Aorta (tissue), 5 donors: ENCODE results near the gene RBM38. TPM values are rescaled to one million over a fixed set of nuclear protein-coding genes. Genes with fewer than 3 reads are reported as not detected.

Experiments used
- ATAC-seq: fragments of 200-7000 bp; cut with Tn5 transposase; one replicate; pipeline ENCODE4 v1.9.1; 2022; ENCODE audit warnings: moderate library complexity; ENCODE audit not compliant: low FRiP score
- DNase-seq, 2 donors: peaks; one replicate each; pipeline ENCODE4 v3.0.0-alpha.2; 2020
- H3K27ac ChIP-seq, 2 donors: one replicate each; pipeline ENCODE4 v1.5.1; 2013; ENCODE audit warnings: low read length in 2 of 2, mild to moderate bottlenecking in 2 of 2, moderate library complexity in 2 of 2, control low read depth in 1 of 2, inconsistent platforms in 1 of 2, low read depth in 1 of 2
- H3K27me3 ChIP-seq, 2 donors: one replicate each; pipeline ENCODE4 v1.6.1; 2013; ENCODE audit warnings: control low read depth in 1 of 2, low read length in 1 of 2, mild to moderate bottlenecking in 1 of 2, moderate library complexity in 1 of 2; ENCODE audit not compliant: insufficient read depth in 2 of 2, control insufficient read depth in 1 of 2
- H3K36me3 ChIP-seq, 2 donors: one replicate each; pipeline ENCODE4 v1.6.1; 2013; ENCODE audit warnings: control low read depth in 1 of 2, low read length in 1 of 2, mild to moderate bottlenecking in 1 of 2; ENCODE audit not compliant: insufficient read depth in 2 of 2, control insufficient read depth in 1 of 2
- H3K4me1 ChIP-seq, 2 donors: one replicate each; pipeline ENCODE4 v1.6.1; 2013; ENCODE audit warnings: low read length in 2 of 2, control low read depth in 1 of 2, mild to moderate bottlenecking in 1 of 2, moderate library complexity in 1 of 2; ENCODE audit not compliant: insufficient read depth in 2 of 2, control insufficient read depth in 1 of 2
- H3K4me3 ChIP-seq, 2 donors: one replicate each; pipeline ENCODE4 v1.5.1; 2013; ENCODE audit warnings: low read length in 2 of 2, control low read depth in 1 of 2, mild to moderate bottlenecking in 1 of 2
- H3K9me3 ChIP-seq: one replicate; pipeline ENCODE4 v1.6.1; 2013; ENCODE audit warnings: mild to moderate bottlenecking, low read length; ENCODE audit not compliant: control insufficient read depth
- WGBS, 2 donors: extraction: QIAGEN DNeasy Blood & Tissue Kit; methylation state at CpG; one replicate each; pipeline ENCODE4 v1.1.7; 2013; 5-methylcytosine and 5-hydroxymethylcytosine counted together
- intact Hi-C, 2 donors: fragments of 100-400 bp; cut with DNase I; formaldehyde crosslinking; loops; one replicate each; pipeline versions ENCODE4 v1.14.2 to v1.15.0; 2022
- polyA plus RNA-seq, 2 donors: library from polyadenylated mRNA; stranded (reverse); fragments of 200-250 nt; gene quantifications; one replicate each; pipeline ENCODE4 v1.2.3, GENCODE V29; 2013
- total RNA-seq, 2 donors: library from RNA; stranded (reverse); fragmentation: NEBNext Ultra II Directional; extraction: Animal tissue kit (Norgen Biotek cat#: 25700); gene quantifications; one replicate each; pipeline ENCODE4 v1.2.1, GENCODE V29; 2021
- donor health status: healthy with polysubstance abuse.
- donor health status: Bipolar disorder and iron deficiency.
- donor health status: DM: no; HTN: no; CAD: no.
- donor health status: DM: no; HTN: no; CAD: no.
- donor health status: DM: yes; HTN: yes; CAD: no.

Gene RBM38
- total and polyA plus RNA-seq, 4 donors, result 7.3 to 20.7 (median 17.0) TPM

DNA sequence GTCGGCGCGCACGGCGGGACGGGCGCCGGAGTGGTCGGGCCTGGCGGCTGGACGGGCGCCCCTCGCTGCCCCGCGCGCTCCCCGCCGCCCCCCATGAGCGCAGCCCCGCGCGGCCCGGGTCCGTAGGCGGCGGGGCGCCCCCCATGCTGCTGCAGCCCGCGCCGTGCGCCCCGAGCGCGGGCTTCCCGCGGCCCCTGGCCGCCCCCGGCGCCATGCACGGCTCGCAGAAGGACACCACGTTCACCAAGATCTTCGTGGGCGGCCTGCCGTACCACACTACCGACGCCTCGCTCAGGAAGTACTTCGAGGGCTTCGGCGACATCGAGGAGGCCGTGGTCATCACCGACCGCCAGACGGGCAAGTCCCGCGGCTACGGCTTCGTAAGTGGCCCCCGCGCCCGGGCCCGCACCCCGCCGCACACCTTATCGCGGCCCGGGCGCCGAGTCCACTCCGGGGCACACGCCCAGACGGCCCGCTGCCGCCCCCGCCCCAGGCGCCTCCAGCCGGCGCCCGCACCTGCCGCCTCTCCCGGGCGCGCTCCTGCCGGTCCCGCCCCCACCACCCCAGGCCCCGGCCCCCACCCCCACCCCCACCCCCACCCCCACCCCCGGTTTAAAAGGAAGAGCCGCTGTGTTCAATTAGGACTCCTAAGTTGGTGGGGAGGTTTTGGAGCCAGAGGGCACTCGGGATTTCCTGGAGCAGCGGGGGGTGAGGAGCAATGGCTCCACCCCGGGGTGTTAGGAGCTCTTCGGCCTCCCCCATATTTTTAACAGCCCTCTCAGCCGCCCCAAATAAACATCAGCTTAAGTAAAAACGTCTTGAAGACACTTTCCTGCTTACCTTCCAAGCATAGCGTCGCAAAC is 474 bp downstream of the RBM38 start:
- intact Hi-C loops, result loop anchor here (2.0 to 5.0 kb wide), 3 partner anchors 46 to 67 kb away; no protein-coding TSS in a partner anchor
- peaks cover 0 to 2% of the 10 kb centered on the region in 2 donors for H3K4me1 ChIP-seq

DNA sequence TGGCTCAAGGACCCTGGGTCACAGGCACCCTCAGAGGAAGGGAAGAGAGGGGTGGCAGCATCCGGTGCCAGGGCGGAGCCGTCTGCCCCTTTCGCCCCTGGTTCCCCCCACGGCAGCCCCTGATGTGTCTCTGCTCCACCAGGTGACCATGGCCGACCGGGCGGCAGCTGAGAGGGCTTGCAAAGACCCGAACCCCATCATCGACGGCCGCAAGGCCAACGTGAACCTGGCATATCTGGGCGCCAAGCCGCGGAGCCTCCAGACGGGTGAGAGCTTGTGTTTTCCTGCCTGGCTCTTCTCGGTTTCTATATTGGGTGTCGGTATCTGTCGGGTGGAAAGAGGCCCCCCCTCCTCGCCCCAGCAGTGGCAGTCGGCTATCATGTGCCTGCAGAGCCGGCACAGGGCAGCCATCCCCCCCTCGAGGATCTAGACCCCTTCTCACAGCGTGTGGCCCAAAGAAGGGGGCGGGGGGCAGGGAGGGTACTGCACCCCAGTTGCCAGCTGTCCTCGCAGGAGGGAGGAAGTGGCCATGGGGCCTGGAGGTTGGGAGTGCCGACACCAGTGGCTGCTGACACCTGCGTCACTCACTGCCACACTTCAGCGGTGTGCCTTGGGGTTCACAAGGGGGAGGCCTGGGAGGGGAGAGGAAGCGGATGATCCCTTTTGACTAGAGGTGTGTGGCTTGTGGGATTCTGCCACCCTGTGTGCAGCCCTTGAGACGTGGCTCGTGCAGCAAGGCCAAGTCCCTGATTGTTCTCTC is 1.5 kb downstream of the RBM38 start:
- no peak for ATAC-seq
- no peaks in the 10 kb centered on the region for H3K9me3 ChIP-seq
- DNase-seq, result peak; percentile 71 to 82
- H3K27me3 ChIP-seq, result no peaks in the 10 kb centered on the region
- intact Hi-C loops, result loop anchor here in 1 of 2 donors (2.0 to 5.0 kb wide), 2 partner anchors 45 to 66 kb away; no protein-coding TSS in a partner anchor
- no peaks in the 10 kb centered on the region for H3K36me3 ChIP-seq
- H3K4me1 ChIP-seq, result peaks cover 0 to 2% of the 10 kb centered on the region in 2 donors
- 27 to 29% methylated on average over 32 to 33 of the region's 33 CpGs for WGBS, 2 donors
- H3K27ac ChIP-seq, result peak overlapping the region in 1 of 2 donors; percentile 6
- H3K4me3 ChIP-seq, result peak overlapping the region; percentile 72 to 87

More for the DNA sequence above, 474 bp downstream of the RBM38 start:
- peak; percentile 60 to 79 for DNase-seq
- 1 to 2% methylated on average over 60 to 96 of the region's 98 CpGs for WGBS, 2 donors
- H3K4me3 ChIP-seq, result peak overlapping the region; percentile 72 to 87
- ATAC-seq, result no peak
- H3K27ac ChIP-seq, result peak overlapping the region in 1 of 2 donors; percentile 43
- no peaks in the 10 kb centered on the region for H3K36me3 ChIP-seq
- no peaks in the 10 kb centered on the region for H3K9me3 ChIP-seq
- H3K27me3 ChIP-seq, result no peaks in the 10 kb centered on the region

- H3K27me3 ChIP-seq, result no peaks in the 10 kb centered on the region
- 89% methylated on average over 14 of the region's 14 CpGs for WGBS, 2 donors
- DNase-seq, result peak; percentile 29 to 53
- peaks cover 0 to 2% of the 10 kb centered on the region in 2 donors for H3K4me1 ChIP-seq
- H3K4me3 ChIP-seq, result no peak overlapping the region
- ATAC-seq, result no peak
- no peak overlapping the region for H3K27ac ChIP-seq
- no peaks in the 10 kb centered on the region for H3K9me3 ChIP-seq
- intact Hi-C loops, result loop anchor here in 1 of 2 donors (2.0 to 5.0 kb wide), 2 partner anchors 44 to 65 kb away; no protein-coding TSS in a partner anchor
- H3K36me3 ChIP-seq, result no peaks in the 10 kb centered on the region
Measured at GRCh38 chr20:57393321-57394120, 2.3 kb downstream of the RBM38 start.

DNA sequence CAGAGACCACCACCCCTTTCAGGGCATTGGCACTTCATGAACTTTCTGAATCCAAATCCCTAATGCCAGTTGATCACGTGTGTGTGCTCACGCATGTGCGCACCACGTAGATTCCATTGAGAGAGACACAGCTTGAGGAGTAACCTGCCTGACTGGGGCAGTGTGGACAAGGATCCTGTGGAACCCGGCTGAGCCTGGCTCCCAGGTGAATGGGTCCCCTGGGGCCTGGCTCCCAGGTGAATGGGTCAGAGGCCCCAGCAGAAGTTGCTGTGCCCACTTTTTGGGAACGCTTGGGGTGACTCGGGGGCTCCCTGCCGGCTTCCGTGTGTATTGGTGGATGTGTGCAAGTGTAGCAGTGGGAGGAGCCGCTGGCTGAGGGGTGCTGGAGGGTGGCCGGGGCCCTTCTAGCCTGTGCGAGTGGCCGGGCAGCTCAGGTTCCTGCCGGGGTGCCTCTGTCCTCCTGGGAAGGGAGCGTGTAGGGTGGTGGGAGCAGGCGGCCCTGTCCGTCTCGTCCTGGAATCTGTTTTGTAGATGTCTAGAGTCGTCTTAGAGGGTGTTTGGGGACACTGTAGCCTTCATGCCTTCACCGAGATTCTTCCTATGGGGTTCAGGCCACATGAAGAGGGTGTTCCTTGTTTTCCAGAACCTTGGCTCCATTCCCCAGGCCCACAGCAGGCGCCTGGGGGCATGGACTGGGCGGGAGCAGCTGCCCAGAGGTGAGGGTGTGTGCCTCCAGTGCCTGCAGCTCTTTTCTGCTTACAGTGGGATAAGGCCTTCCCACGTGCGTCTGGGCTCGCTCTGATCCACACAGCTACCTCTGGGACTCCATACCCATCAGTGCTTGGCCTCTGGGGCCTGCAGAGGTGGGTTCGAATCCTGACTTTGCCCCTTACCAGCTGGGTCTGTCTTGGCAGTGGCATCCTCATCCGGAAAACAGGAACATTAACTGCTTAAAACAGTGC is 3.2 kb downstream of the RBM38 start:
- H3K9me3 ChIP-seq, result no peaks in the 10 kb centered on the region
- peak; percentile 42 to 74 for DNase-seq
- ATAC-seq, result no peak
- whole genome bisulfite sequencing, 2 donors, result 64 to 69% methylated on average over 27 of the region's 27 CpGs
- no peaks in the 10 kb centered on the region for H3K27me3 ChIP-seq
- H3K36me3 ChIP-seq, result no peaks in the 10 kb centered on the region
- intact Hi-C loops, result loop anchor here in 1 of 2 donors (5.0 kb wide), 1 partner anchor 43 kb away; no protein-coding TSS in a partner anchor
- no peak overlapping the region for H3K4me3 ChIP-seq
- peak overlapping the region; percentile 9 to 10 for H3K27ac ChIP-seq
- peaks cover 0 to 2% of the 10 kb centered on the region in 2 donors for H3K4me1 ChIP-seq

GRCh38 chr20:57395111-57395966 is 4.1 kb downstream of the RBM38 start:
- peak; percentile 61 for ATAC-seq
- Histone ChIP-seq H3K4me1 (peaks cover 0 to 2% of the 10 kb centered on the region in 2 donors), H3K4me3 (no peak overlapping the region), H3K27me3 (no peaks in the 10 kb centered on the region), H3K27ac (peak overlapping the region; percentile 10 to 75), H3K9me3 (no peaks in the 10 kb centered on the region), H3K36me3 (no peaks in the 10 kb centered on the region)
- intact Hi-C loops, result no loop called here
- peak; percentile 86 to 92 for DNase-seq
- WGBS, 2 donors, result 19 to 25% methylated on average over 31 of the region's 31 CpGs

- no peak for ATAC-seq
- intact Hi-C loops, result no loop called here
- Histone ChIP-seq H3K4me1 (peaks cover 0 to 2% of the 10 kb centered on the region in 2 donors), H3K27me3 (no peaks in the 10 kb centered on the region), H3K36me3 (no peaks in the 10 kb centered on the region), H3K9me3 (no peaks in the 10 kb centered on the region), H3K27ac (no peak overlapping the region), H3K4me3 (no peak overlapping the region)
- peak; percentile 38 to 67 for DNase-seq
- WGBS, 2 donors, result 82 to 84% methylated on average over 16 of the region's 16 CpGs
Measured at GRCh38 chr20:57396212-57396983, 5.2 kb downstream of the RBM38 start.
